ENCODE results near the gene OGDH. TPM values are rescaled to one million over a fixed set of nuclear protein-coding genes. Genes with fewer than 3 reads are reported as not detected.

OGDH gene
- total and polyA plus RNA-seq, 2 of the 4 experiments (the other 2 are of a cell fraction), result 47.4 to 56.5 TPM

GRCh38 chr7:44674381-44674780 lies 68.0 kb downstream of the OGDH start:
- in situ Hi-C loops (cut with MboI; ENCODE audit: low sequenced_read_pairs) (no loop called here), intact Hi-C loops (cut with micrococcal nuclease) (no loop called here), dilution Hi-C loops (cut with HindIII; ENCODE audit: low sequenced_read_pairs, unreplicated experiment) (no loop called here)
- peaks cover 28% of the 10 kb centered on the region for H3K36me3 ChIP-seq (ENCODE audit: control insufficient read depth, insufficient read depth, low read length)
- no peak overlapping the region for H2AK9ac ChIP-seq (replicated peaks; ENCODE audit: low read depth, low read length, poor library complexity)
- ATAC-seq (ENCODE audit: low read depth), result no peak
- H4K20me1 ChIP-seq (ENCODE audit: insufficient read depth, low read length), result peaks cover 3% of the 10 kb centered on the region; the same call in 1 of the 2 replicates
- no peak overlapping the region for H3K27ac ChIP-seq (ENCODE audit: insufficient read depth, low read length)
- H3K79me1 ChIP-seq (ENCODE audit: low read depth in 1 of 2, low read length in 2 of 2), result peaks cover 0 to 23% of the 10 kb centered on the region in 2 experiments; a peak in 3 of 4 replicates
- H3K18ac ChIP-seq (ENCODE audit: low read depth, low read length), result no peak overlapping the region
- H3K9me1 ChIP-seq (ENCODE audit: insufficient read depth, low read length), result peaks cover 37% of the 10 kb centered on the region
- H3K4ac ChIP-seq (ENCODE audit: low read depth, low read length), result no peak overlapping the region
- no peak overlapping the region for H4K8ac ChIP-seq (ENCODE audit: low read depth in 2 of 2, low read length in 2 of 2)
- H3K14ac ChIP-seq (replicated peaks; ENCODE audit: low read depth, low read length), result no peak overlapping the region
- no TSS peak for BruUV-seq (replicated peaks)
- no peaks in the 10 kb centered on the region for H3K9me3 ChIP-seq (ENCODE audit: control insufficient read depth, insufficient read depth, low read length)
- ChIA-PET CTCF (no interaction called here), POLR2A (ENCODE audit: unreplicated experiment) (no interaction called here)
- H2BK5ac ChIP-seq (ENCODE audit: low read depth, low read length, poor library complexity, severe bottlenecking), result no peak overlapping the region
- H3K56ac ChIP-seq (ENCODE audit: extremely low read depth, insufficient read depth, low read length), result no peak overlapping the region
- WGBS, 2 experiments (ENCODE audit: extremely low coverage in 2 of 2, insufficient read length in 1 of 2), result no CpG with 5 or more reads among the region's 7 CpGs
- no peak overlapping the region for H3K4me3 ChIP-seq (ENCODE audit: insufficient read depth, low read depth, low read length)
- H2BK15ac ChIP-seq (ENCODE audit: low read depth, low read length), result no peak overlapping the region
- no peak overlapping the region for H2AK5ac ChIP-seq (ENCODE audit: low read depth, low read length)
- no peak overlapping the region for H4K91ac ChIP-seq (ENCODE audit: insufficient read depth, low read depth, low read length)
- DNase-seq, result no peak
- H3K27me3 ChIP-seq (ENCODE audit: control insufficient read depth, insufficient read depth, low read length), result no peaks in the 10 kb centered on the region
- H2BK20ac ChIP-seq (ENCODE audit: low read depth, low read length), result no peak overlapping the region
- no peak overlapping the region for H3K23ac ChIP-seq (ENCODE audit: low read depth, low read length)
- peaks cover 14% of the 10 kb centered on the region for H3K4me1 ChIP-seq (ENCODE audit: control insufficient read depth, insufficient read depth, low read length)
- no peak overlapping the region for H4K5ac ChIP-seq (ENCODE audit: low read depth, low read length)
- H3K4me2 ChIP-seq (ENCODE audit: low read depth, low read length), result no peak overlapping the region
- no peak for TF ChIP-seq MAFK (IDR thresholded peaks at IDR 0.05; ENCODE audit: low read depth, low read length)
- no peak for TF ChIP-seq POLR2A (IDR thresholded peaks at IDR 0.05; ENCODE audit: low read depth, low read length)
- TF ChIP-seq CHD1 (IDR thresholded peaks at IDR 0.05; ENCODE audit: low read depth, low read length), result no peak
- TF ChIP-seq RAD21 (IDR thresholded peaks at IDR 0.05; ENCODE audit: low read length), result no peak
- no peak for TF ChIP-seq MXI1 (IDR thresholded peaks at IDR 0.05; ENCODE audit: borderline replicate concordance, low read depth, low read length)
- TF ChIP-seq USF2 (IDR thresholded peaks at IDR 0.05; ENCODE audit: low read depth, low read length), result no peak
- no peak for TF ChIP-seq CEBPB (IDR thresholded peaks at IDR 0.05; ENCODE audit: low read depth, low read length)
- TF ChIP-seq FOS (IDR thresholded peaks at IDR 0.05; ENCODE audit: low read depth, low read length), result no peak
- no peak for TF ChIP-seq RCOR1 (IDR thresholded peaks at IDR 0.05; ENCODE audit: insufficient replicate concordance, low read length)
- H3K9ac ChIP-seq (ENCODE audit: low read depth, low read length), result no peak overlapping the region
- H2BK120ac ChIP-seq (ENCODE audit: low read depth, low read length), result no peak overlapping the region
- no peak overlapping the region for H2AFZ ChIP-seq (replicated peaks; ENCODE audit: low read length, poor library complexity)

Measured in IMR-90 (cell line).